ENCODE measurements around the gene HPDL. TPM values are rescaled to one million over a fixed set of nuclear protein-coding genes. Genes with fewer than 3 reads are reported as not detected.

HPDL gene
- total and polyA plus RNA-seq, 9 donors = 0.12 to 2.0 (median 1.2) TPM; not detected in 1

GRCh38 chr1:45300669-45300997, 26.1 kb upstream of the HPDL start:
- Histone ChIP-seq H3K36me3 (no peaks in the 10 kb centered on the region), H3K4me3 (no peak overlapping the region), H3K4me1 (ENCODE audit: insufficient read depth) (no peaks in the 10 kb centered on the region), H3K27ac (no peak overlapping the region), H3K9me3 (no peaks in the 10 kb centered on the region), H3K27me3 (no peaks in the 10 kb centered on the region)
- DNase-seq = no peak
- intact Hi-C loops (cut with DNase I) = loop anchor here in 3 of 4 donors (2.0 to 10.0 kb wide), 6 partner anchors 288 to 568 kb away; partner anchors contain the start of genes UROD (in 2 of the 3), BEST4 (in 1 of the 3), BTBD19 (in 1 of the 3) and DYNLT4 (in 1 of the 3)
- WGBS, 3 donors = 53 to 75% (median 62%) methylated on average over 2 of the region's 2 CpGs
- TF ChIP-seq, protein P1, sequence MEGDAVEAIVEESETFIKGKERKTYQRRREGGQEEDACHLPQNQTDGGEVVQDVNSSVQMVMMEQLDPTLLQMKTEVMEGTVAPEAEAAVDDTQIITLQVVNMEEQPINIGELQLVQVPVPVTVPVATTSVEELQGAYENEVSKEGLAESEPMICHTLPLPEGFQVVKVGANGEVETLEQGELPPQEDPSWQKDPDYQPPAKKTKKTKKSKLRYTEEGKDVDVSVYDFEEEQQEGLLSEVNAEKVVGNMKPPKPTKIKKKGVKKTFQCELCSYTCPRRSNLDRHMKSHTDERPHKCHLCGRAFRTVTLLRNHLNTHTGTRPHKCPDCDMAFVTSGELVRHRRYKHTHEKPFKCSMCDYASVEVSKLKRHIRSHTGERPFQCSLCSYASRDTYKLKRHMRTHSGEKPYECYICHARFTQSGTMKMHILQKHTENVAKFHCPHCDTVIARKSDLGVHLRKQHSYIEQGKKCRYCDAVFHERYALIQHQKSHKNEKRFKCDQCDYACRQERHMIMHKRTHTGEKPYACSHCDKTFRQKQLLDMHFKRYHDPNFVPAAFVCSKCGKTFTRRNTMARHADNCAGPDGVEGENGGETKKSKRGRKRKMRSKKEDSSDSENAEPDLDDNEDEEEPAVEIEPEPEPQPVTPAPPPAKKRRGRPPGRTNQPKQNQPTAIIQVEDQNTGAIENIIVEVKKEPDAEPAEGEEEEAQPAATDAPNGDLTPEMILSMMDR (IDR thresholded peaks at IDR 0.05) = no peak
- TF ChIP-seq EP300 (IDR thresholded peaks at IDR 0.05) = no peak
- TF ChIP-seq POLR2A (IDR thresholded peaks at IDR 0.05) = no peak

DNA sequence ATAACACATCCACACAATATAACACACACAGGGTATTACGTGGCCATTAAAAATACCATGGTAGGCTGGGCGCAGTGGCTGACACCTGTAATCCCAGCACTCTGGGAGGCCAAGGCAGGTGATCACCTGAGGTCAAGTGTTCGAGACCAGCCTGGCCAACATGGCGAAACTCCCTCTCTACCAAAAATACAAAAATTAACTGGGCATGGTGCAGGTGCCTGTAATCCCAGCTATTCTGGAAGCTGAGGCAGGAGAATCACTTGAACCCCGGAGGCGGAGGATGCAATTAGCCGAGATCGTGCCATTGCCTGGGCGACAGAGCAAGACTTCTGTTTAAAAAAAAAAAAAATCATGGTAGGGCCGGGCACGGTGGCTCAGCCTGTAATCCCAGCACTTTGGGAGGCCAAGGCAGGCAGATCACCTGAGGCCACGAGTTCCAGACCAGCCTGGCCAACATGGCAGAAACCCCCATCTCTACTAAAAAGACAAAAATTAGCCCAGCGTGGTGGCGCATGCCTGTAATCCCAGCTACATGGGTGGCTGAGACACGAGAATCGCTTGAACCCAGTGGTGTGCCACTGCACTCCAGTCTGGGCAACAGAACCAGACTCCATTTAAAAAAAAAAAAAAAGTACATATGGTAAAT, 24.1 kb upstream of the HPDL start:
- TF ChIP-seq, protein P1 (IDR thresholded peaks at IDR 0.05) = no peak
- TF ChIP-seq EP300 (IDR thresholded peaks at IDR 0.05) = no peak
- TF ChIP-seq POLR2A (IDR thresholded peaks at IDR 0.05) = no peak
- Histone ChIP-seq H3K27me3 (no peaks in the 10 kb centered on the region), H3K36me3 (no peaks in the 10 kb centered on the region), H3K4me3 (peak overlapping the region; percentile 68), H3K4me1 (ENCODE audit: insufficient read depth) (no peaks in the 10 kb centered on the region), H3K9me3 (no peaks in the 10 kb centered on the region), H3K27ac (peak overlapping the region in 1 of 2 donors; percentile 76)
- DNase-seq = peak in 2 of 5 donors; percentile 41 to 44
- intact Hi-C loops (cut with DNase I) = loop anchor here in 2 of 4 donors (1.0 to 10.0 kb wide), 6 partner anchors 289 to 570 kb away; partner anchors contain the start of genes BEST4 (in 1 of the 2), BTBD19 (in 1 of the 2), DYNLT4 (in 1 of the 2) and HECTD3 (in 1 of the 2)
- WGBS, 3 donors = 79 to 84% (median 83%) methylated on average over 16 of the region's 16 CpGs

DNA sequence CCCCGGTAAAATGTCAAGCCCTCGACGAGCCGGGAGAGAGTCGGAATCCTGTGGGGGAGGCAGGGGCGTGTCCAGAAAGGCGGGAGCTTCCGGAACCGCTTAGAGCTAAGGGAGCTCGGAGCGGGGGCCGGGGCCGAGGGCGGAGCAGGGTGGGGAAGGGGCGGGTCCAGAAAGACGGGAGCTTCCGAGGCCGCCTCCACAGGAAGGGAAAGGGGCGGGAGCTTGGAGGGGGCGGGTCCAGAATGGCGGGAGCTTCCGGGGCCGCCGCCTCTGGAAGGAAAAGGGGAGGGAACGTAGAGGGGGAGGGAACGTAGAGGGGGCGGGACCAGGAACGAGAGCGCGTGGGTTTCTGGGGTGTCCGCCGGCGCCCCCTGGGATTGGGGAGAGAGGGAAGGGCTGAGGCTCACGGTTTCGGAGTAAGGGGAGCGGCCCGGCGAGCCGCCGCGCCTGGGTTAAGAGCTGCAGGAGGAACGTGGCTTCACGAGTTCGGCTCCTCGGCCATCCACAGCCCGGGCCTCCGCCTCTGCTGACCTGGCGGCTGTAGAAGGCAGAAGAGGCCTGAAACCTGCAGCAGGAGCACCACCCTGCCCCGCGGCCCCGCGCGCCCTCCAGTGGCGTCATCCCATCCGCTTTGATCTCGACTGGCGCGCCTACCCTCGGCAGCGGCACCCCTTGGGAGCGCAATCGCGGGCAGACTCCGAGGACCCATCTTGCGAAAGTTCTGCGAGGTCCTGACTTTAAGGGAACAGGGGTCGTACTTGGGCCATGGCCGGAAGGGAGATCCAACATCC, 23.0 kb upstream of the HPDL start:
- H3K9me3 ChIP-seq = no peaks in the 10 kb centered on the region
- H3K36me3 ChIP-seq = no peaks in the 10 kb centered on the region
- DNase-seq = peak; percentile 99
- H3K27ac ChIP-seq = peak overlapping the region; percentile 81 to 88
- intact Hi-C loops (cut with DNase I) = loop anchor here in 2 of 4 donors (5.0 to 10.0 kb wide), 5 partner anchors 291 to 571 kb away; partner anchors contain the start of genes BEST4 (in 1 of the 2), BTBD19 (in 1 of the 2), DYNLT4 (in 1 of the 2) and HECTD3 (in 1 of the 2)
- 0 to 1% (median 1%) methylated on average over 62 to 68 of the region's 68 CpGs for WGBS, 3 donors
- TF ChIP-seq, protein P1 (IDR thresholded peaks at IDR 0.05) = peak; percentile 68 to 94 (median 91)
- TF ChIP-seq EP300 (IDR thresholded peaks at IDR 0.05) = no peak
- peak; percentile 79 for TF ChIP-seq POLR2A (IDR thresholded peaks at IDR 0.05)
- peak overlapping the region; percentile 93 for H3K4me3 ChIP-seq
- no peaks in the 10 kb centered on the region for H3K4me1 ChIP-seq (ENCODE audit: insufficient read depth)
- no peaks in the 10 kb centered on the region for H3K27me3 ChIP-seq

- H3K4me1 ChIP-seq (ENCODE audit: insufficient read depth) = no peaks in the 10 kb centered on the region
- H3K27me3 ChIP-seq = no peaks in the 10 kb centered on the region
- H3K36me3 ChIP-seq = no peaks in the 10 kb centered on the region
- 46 to 52% (median 48%) methylated on average over 15 of the region's 15 CpGs for WGBS, 3 donors
- peak overlapping the region; percentile 93 for H3K4me3 ChIP-seq
- no peaks in the 10 kb centered on the region for H3K9me3 ChIP-seq
- H3K27ac ChIP-seq = peak overlapping the region; percentile 81 to 88
- peak; percentile 43 to 72 (median 56) for DNase-seq
- intact Hi-C loops (cut with DNase I) = loop anchor here in 2 of 4 donors (5.0 to 10.0 kb wide), 5 partner anchors 292 to 572 kb away; partner anchors contain the start of genes BEST4 (in 1 of the 2), BTBD19 (in 1 of the 2), DYNLT4 (in 1 of the 2) and HECTD3 (in 1 of the 2)
- TF ChIP-seq EP300 (IDR thresholded peaks at IDR 0.05) (no peak), POLR2A (IDR thresholded peaks at IDR 0.05) (no peak)
- TF ChIP-seq, protein P1 (IDR thresholded peaks at IDR 0.05) = no peak
Measured at GRCh38 chr1:45304311-45305081, 22.2 kb upstream of the HPDL start.

All from ovary (tissue), 9 donors.